Bronchial epithelial cell (primary cell): ENCODE measurements around the gene HSPA6. TPM values are rescaled to one million over a fixed set of nuclear protein-coding genes. Genes with fewer than 3 reads are reported as not detected.

ENCODE experiments used
- DNase-seq: peaks from one replicate; pipeline ENCODE4 v3.0.0-alpha.2; 2010; ENCODE audit warnings: low read depth
- FAIRE-seq: peaks from 2 replicates; lab custom pipeline; 2011; peaks lifted over from hg19 to GRCh38; lab: Jason Lieb, UNC
- H3K27me3 ChIP-seq: 2 replicates; pipeline ENCODE4 v1.5.1; 2011; ENCODE audit warnings: low read length; ENCODE audit not compliant: control insufficient read depth, insufficient read depth
- H3K36me3 ChIP-seq: 2 replicates; pipeline ENCODE4 v1.5.1; 2011; ENCODE audit warnings: low read length; ENCODE audit not compliant: control insufficient read depth, insufficient read depth
- H3K4me3 ChIP-seq: 2 replicates; pipeline ENCODE4 v1.5.1; 2011; ENCODE audit warnings: mild to moderate bottlenecking, low read depth, low read length, control low read depth
- total RNA-seq: library from RNA; depleted of rRNA; stranded (reverse); fragments of >200 nt; gene quantifications from 2 replicates; pipeline ENCODE4 v1.2.1, GENCODE V29; 2014
- TF ChIP-seq, protein P1 (sequence below): IDR thresholded peaks from 2 replicates; pipeline ENCODE4 v1.5.1; 2011; ENCODE audit warnings: mild to moderate bottlenecking, moderate library complexity, low read length, control low read depth, inconsistent platforms; ENCODE audit not compliant: insufficient read depth, severe bottlenecking

The HSPA6 gene
- total RNA-seq, 1 donor from 2014 or later = 1.6 TPM

DNA sequence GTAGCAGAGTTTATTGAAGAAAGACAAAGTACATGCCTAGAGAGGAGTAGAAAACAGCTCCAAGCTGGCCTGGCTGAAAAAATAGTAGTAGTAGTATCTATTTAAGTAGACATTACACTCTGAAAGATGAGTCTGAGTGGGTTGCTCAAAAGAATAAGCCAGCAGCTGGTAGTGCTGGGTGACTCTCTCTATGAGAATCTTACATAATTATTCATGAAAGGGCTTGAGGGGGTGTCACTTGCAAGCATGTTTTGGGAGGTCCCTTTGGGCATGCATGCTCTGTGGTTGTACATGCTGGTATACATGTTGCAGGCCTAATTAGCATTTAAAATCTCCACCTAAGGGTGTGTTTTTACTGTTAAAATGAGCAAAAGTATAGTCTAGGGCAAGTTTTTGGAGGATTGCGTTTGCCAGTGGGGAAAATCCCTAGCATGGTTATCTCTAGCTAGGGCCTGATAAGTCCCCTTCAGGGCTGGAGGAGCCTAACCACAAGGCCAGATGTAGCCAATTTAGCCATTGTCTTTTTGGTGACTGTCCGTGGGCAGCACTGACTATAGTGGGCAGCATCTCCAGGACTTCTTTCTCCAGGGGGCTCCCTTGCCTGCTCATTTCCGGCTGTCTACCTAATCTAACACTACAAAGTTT is 30.1 kb upstream of the HSPA6 start:
- no peaks in the 10 kb centered on the region for H3K36me3 ChIP-seq
- DNase-seq (no peak), FAIRE-seq (no peak)
- TF ChIP-seq, protein P1, sequence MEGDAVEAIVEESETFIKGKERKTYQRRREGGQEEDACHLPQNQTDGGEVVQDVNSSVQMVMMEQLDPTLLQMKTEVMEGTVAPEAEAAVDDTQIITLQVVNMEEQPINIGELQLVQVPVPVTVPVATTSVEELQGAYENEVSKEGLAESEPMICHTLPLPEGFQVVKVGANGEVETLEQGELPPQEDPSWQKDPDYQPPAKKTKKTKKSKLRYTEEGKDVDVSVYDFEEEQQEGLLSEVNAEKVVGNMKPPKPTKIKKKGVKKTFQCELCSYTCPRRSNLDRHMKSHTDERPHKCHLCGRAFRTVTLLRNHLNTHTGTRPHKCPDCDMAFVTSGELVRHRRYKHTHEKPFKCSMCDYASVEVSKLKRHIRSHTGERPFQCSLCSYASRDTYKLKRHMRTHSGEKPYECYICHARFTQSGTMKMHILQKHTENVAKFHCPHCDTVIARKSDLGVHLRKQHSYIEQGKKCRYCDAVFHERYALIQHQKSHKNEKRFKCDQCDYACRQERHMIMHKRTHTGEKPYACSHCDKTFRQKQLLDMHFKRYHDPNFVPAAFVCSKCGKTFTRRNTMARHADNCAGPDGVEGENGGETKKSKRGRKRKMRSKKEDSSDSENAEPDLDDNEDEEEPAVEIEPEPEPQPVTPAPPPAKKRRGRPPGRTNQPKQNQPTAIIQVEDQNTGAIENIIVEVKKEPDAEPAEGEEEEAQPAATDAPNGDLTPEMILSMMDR = no peak
- peaks cover 2% of the 10 kb centered on the region for H3K27me3 ChIP-seq
- H3K4me3 ChIP-seq = no peak overlapping the region

DNA sequence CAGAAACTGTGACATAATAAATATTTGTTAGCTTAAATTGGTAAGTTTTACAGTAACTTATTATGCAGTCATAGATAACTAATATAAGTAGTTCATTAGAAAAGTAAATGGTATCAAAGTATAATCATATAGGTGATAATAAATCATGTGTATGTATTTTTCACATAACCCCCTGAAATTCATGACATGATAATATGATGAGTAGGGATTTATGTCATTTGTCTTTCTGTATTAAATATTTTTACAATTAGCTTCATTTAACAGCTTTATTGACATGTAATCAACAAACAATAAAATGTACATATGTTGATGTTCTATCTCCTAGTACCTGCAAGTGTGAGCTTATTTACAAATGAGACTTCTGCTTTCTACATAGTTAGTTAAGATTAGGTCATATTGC is 28.9 kb upstream of the HSPA6 start:
- FAIRE-seq (no peak), DNase-seq (no peak)
- H3K4me3 ChIP-seq = no peak overlapping the region
- TF ChIP-seq, protein P1 = no peak
- no peaks in the 10 kb centered on the region for H3K36me3 ChIP-seq
- H3K27me3 ChIP-seq = peaks cover 2% of the 10 kb centered on the region

DNA sequence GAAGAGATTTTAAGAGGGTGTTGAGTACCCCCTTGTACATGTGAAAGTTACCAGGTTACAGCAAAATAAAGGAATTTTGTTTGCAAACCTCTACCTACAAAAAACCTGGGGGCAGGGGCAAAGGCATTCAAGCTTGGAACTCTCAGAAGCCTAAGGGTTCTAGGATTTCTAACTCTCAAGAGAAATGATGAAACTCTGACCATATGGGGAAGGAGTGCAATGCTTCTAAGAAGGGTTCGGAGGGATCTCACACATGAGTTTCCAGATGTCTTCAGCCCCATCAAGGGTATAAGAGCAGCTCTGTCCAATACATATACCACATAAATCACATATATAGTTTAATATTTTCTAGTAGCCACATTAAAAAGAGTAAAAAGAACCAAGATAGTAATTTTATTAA is 26.4 kb upstream of the HSPA6 start:
- FAIRE-seq (no peak), DNase-seq (no peak)
- Histone ChIP-seq H3K27me3 (peaks cover 2% of the 10 kb centered on the region), H3K36me3 (no peaks in the 10 kb centered on the region), H3K4me3 (no peak overlapping the region)
- TF ChIP-seq, protein P1 = no peak

DNA sequence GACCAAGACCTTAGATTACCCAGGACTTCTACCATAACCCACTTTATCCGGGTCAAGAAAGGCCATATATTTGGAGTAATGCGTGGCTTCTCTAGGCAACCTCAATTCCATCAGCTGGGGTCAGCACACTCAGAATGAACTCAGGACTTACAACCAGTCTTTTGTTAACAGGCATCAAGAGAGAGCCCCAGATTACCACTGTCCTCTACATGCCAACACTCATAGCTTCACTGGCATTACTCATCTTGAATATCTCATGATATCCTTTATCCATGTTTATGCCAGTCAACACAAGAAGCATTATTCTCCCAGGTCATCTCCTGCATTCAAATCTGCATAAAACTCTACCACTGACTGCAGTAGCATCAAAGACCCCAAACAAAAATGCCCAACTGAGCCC is 25.7 kb upstream of the HSPA6 start:
- no peak for FAIRE-seq
- H3K4me3 ChIP-seq = no peak overlapping the region
- TF ChIP-seq, protein P1 = no peak
- DNase-seq = no peak
- no peaks in the 10 kb centered on the region for H3K36me3 ChIP-seq
- peaks cover 2% of the 10 kb centered on the region for H3K27me3 ChIP-seq

DNA sequence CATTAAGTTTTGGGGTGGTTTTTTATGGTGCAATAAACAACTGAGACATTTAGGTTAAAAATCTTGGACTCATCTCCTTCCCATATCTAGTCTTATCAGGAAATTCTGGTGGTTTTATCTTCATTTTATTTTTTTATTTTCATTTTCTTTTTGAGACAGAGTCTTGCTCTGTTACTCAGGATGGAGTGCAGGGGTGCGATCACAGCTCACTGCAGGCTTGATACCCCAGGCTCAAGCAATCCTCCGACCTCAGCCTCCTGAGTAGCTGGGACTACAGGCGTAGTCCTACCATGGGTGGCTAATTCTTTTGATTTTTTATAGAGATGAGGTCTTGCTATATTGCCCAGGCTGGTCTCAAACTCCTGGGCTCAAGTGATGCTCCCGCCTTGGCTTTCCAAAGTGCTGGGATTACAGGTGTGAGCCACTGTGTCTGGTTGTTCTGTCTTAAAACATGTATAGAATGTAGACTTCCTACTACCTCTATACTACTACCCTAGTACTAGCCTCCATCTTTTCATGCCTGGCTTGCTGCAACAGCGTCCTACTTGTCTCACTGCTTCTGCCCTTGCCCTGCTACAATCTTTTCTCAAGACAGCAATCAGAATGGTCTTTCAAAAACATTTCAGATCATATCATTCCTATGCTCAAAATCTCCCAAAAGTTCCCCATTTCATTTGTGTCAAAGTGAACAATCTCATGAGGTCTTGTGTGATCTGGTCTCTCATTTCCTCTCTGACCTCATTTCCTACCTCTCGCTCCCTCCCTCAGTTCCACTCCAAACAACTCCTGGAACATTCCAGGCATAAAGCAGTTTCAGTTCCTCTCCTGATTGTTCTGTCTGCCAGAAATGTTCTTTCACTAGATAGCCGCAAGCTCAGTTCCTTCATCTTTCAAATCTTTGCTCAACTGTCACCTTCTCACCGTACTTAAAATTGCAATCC is 25.0 kb upstream of the HSPA6 start:
- DNase-seq = no peak
- TF ChIP-seq, protein P1 = no peak
- Histone ChIP-seq H3K4me3 (no peak overlapping the region), H3K36me3 (no peaks in the 10 kb centered on the region), H3K27me3 (peaks cover 2% of the 10 kb centered on the region)
- no peak for FAIRE-seq
